Ascending aorta (tissue), 2 donors: Measurements from ENCODE around the gene SDK2. TPM values are rescaled to one million over a fixed set of nuclear protein-coding genes. Genes with fewer than 3 reads are reported as not detected.

Experiments used
- DNase-seq, 2 donors: peaks; one replicate each; pipeline ENCODE4 v3.0.0-alpha.2; 2019; ENCODE audit warnings: low spot score in 2 of 2
- H3K27ac ChIP-seq, 2 donors: fragments of 200-600 bp; sonication (generic); one replicate each; pipeline ENCODE4 v1.5.1; 2016 to 2017; ENCODE audit warnings: mild to moderate bottlenecking in 1 of 2
- H3K27me3 ChIP-seq: fragments of 200-600 bp; sonication (generic); one replicate; pipeline ENCODE4 v1.5.1; 2017
- H3K36me3 ChIP-seq, 2 donors: fragments of 200-600 bp; sonication (generic); one replicate each; pipeline ENCODE4 v1.5.1; 2016
- H3K4me1 ChIP-seq, 2 donors: fragments of 200-600 bp; sonication (generic); one replicate each; pipeline ENCODE4 v1.5.1; 2016 to 2017; ENCODE audit warnings: mild to moderate bottlenecking in 1 of 2
- H3K4me3 ChIP-seq, 2 donors: fragments of 200-600 bp; sonication (generic); one replicate each; pipeline ENCODE4 v1.5.1; 2016 to 2017; ENCODE audit warnings: mild to moderate bottlenecking in 1 of 2
- H3K9me3 ChIP-seq, 2 donors: fragments of 200-600 bp; sonication (generic); one replicate each; pipeline ENCODE4 v1.5.1; 2016
- intact Hi-C: fragments of 100-400 bp; cut with DNase I; formaldehyde crosslinking; loops from one replicate; pipeline ENCODE4 v1.15.1; 2023
- total RNA-seq: library from RNA; depleted of rRNA; stranded (reverse); fragments of >200 nt; gene quantifications from one replicate; pipeline ENCODE4 v1.1.0, GENCODE V29; 2016
- TF ChIP-seq, protein P1 (sequence below), 3 experiments: fragments of 200-600 bp in 2 of 3; fragments of 450-650 bp in 1 of 3; sonication (generic) in 2 of 3; IDR thresholded peaks; one replicate each; pipeline ENCODE4 v1.5.1; 2016 to 2019; ENCODE audit warnings: antibody characterized with exemption in 3 of 3, mild to moderate bottlenecking in 1 of 3, moderate library complexity in 1 of 3

SDK2 gene
- total RNA-seq, 1 donor from 2014 or later: 8.1 TPM

DNA sequence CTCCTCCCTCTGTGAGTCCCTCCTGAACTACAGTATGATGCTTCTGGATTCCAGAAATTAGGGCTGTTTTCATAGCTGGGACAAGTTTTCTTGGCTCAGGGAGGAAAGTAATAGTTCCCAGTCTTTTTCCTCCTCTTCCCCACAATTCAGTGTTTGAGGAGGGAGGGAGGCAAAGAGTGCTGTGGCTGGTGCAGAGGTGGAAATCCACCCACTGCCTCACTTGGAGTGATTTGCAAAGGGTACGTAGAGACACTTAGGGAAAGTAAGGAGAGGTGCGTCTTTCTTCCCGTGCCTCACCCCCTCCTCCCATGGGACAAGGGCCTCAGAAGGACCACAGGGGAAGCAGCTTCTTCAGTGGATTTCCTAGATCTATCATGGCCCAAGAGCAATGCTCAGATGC is 21.9 kb downstream of the SDK2 start:
- no peaks in the 10 kb centered on the region for H3K27me3 ChIP-seq

DNA sequence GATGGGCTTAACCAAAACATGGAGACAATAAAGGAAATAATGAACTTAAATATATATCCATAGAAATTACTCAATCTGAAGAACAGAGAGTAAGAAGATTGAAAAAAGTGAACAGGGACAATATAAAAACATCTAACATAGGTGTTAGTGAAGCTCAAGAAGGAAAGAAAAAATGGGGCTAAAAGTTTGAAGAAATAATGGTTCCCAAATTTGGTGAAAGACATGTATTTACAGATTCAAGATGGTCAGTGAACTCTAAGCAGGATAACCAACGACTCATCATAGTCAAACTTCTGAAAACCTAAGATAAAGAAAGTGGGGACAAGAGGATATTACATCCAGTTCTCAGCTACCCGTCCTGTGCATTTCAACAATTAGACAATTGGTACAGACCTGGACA is 22.6 kb downstream of the SDK2 start:
- TF ChIP-seq, protein P1, sequence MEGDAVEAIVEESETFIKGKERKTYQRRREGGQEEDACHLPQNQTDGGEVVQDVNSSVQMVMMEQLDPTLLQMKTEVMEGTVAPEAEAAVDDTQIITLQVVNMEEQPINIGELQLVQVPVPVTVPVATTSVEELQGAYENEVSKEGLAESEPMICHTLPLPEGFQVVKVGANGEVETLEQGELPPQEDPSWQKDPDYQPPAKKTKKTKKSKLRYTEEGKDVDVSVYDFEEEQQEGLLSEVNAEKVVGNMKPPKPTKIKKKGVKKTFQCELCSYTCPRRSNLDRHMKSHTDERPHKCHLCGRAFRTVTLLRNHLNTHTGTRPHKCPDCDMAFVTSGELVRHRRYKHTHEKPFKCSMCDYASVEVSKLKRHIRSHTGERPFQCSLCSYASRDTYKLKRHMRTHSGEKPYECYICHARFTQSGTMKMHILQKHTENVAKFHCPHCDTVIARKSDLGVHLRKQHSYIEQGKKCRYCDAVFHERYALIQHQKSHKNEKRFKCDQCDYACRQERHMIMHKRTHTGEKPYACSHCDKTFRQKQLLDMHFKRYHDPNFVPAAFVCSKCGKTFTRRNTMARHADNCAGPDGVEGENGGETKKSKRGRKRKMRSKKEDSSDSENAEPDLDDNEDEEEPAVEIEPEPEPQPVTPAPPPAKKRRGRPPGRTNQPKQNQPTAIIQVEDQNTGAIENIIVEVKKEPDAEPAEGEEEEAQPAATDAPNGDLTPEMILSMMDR (IDR thresholded peaks at IDR 0.05): no peak
- H3K9me3 ChIP-seq: no peaks in the 10 kb centered on the region
- H3K4me1 ChIP-seq: peaks cover 0 to 7% of the 10 kb centered on the region in 2 donors
- no peaks in the 10 kb centered on the region for H3K27me3 ChIP-seq
- no peak overlapping the region for H3K27ac ChIP-seq
- H3K4me3 ChIP-seq: no peak overlapping the region
- DNase-seq: no peak
- intact Hi-C loops: no loop called here
- no peaks in the 10 kb centered on the region for H3K36me3 ChIP-seq

More for the DNA sequence above, 21.9 kb downstream of the SDK2 start:
- intact Hi-C loops: no loop called here
- Histone ChIP-seq H3K4me3 (no peak overlapping the region), H3K4me1 (peaks cover 0 to 7% of the 10 kb centered on the region in 2 donors), H3K9me3 (no peaks in the 10 kb centered on the region), H3K27ac (no peak overlapping the region), H3K36me3 (no peaks in the 10 kb centered on the region)
- TF ChIP-seq, protein P1 (IDR thresholded peaks at IDR 0.05): no peak
- no peak for DNase-seq

GRCh38 chr17:73620414-73620813 is 23.8 kb downstream of the SDK2 start:
- intact Hi-C loops: no loop called here
- TF ChIP-seq, protein P1 (IDR thresholded peaks at IDR 0.05): no peak
- H3K4me1 ChIP-seq: no peaks in the 10 kb centered on the region

GRCh38 chr17:73617501-73617900 is 26.7 kb downstream of the SDK2 start:
- H3K27ac ChIP-seq: no peak overlapping the region
- no peaks in the 10 kb centered on the region for H3K27me3 ChIP-seq
- no peaks in the 10 kb centered on the region for H3K36me3 ChIP-seq
- H3K4me3 ChIP-seq: no peak overlapping the region
- no peaks in the 10 kb centered on the region for H3K4me1 ChIP-seq
- TF ChIP-seq, protein P1 (IDR thresholded peaks at IDR 0.05): no peak
- intact Hi-C loops: no loop called here
- H3K9me3 ChIP-seq: no peaks in the 10 kb centered on the region
- no peak for DNase-seq

More at GRCh38 chr17:73620414-73620813, 23.8 kb downstream of the SDK2 start:
- H3K27ac ChIP-seq: no peak overlapping the region
- H3K27me3 ChIP-seq: no peaks in the 10 kb centered on the region
- H3K36me3 ChIP-seq: no peaks in the 10 kb centered on the region
- no peak for DNase-seq
- no peaks in the 10 kb centered on the region for H3K9me3 ChIP-seq
- no peak overlapping the region for H3K4me3 ChIP-seq

DNA sequence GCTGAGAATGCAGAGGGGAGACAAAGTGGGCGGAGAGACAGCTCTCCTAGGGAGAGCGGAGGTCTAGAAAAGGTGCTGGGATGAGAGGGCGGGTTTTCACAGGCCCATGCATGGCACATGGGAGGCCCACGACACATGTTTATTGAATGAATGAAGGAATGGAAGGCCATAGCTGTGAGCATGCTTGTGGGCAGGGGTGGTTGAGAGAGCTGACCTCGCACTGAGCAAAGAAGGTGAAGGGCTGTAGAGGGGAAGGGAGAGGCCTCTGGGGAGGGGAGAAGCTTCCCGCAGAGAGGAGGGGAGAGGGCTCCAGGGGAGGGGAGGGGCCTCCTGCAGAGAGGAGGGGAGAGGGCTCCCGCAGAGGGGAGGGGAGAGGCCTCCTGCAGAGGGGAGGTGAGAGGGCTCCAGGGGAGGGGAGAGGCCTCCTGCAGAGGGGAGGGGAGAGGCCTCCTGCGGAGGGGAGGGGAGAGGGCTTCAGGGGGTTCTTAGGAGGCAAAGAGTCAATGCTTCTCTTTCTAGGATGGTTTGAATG is 27.3 kb downstream of the SDK2 start:
- no peak overlapping the region for H3K4me3 ChIP-seq
- no peak for DNase-seq
- TF ChIP-seq, protein P1 (IDR thresholded peaks at IDR 0.05): no peak
- no peak overlapping the region for H3K27ac ChIP-seq
- no peaks in the 10 kb centered on the region for H3K36me3 ChIP-seq
- intact Hi-C loops: no loop called here
- no peaks in the 10 kb centered on the region for H3K4me1 ChIP-seq
- H3K27me3 ChIP-seq: no peaks in the 10 kb centered on the region
- no peaks in the 10 kb centered on the region for H3K9me3 ChIP-seq
